AG09319 (cell line): ENCODE data around the gene PAQR6.

Source experiments
- DNase-seq: peaks from one replicate; pipeline ENCODE4 v3.0.0-alpha.2; 2010; ENCODE audit warnings: low read depth; ENCODE audit errors: extremely low read depth
- TF ChIP-seq, protein P1 (sequence below): IDR thresholded peaks from 2 replicates; pipeline ENCODE4 v1.5.1; 2011; ENCODE audit warnings: low read depth, mild to moderate bottlenecking, inconsistent platforms, low read length, moderate library complexity

PAQR6 gene

DNA sequence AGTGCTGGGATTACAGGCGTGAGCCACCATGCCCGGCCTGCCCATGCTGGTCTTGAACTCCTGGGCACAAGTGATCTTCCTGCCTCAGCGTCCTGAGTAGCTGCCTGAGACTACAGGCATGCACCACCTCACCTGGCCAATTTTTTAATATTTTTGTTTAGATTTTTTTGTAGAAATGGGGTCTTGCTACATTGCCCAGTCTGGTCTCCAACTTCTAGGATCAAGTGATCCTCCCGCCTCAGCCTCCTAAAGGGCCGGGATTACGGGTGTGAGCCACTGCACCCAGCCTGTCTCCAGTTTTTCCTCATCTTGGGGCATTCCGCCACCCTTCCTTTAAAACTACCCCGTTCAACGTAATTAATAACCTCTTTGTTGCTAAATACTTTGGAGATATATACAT is 27.6 kb downstream of the PAQR6 start:
- TF ChIP-seq, protein P1, sequence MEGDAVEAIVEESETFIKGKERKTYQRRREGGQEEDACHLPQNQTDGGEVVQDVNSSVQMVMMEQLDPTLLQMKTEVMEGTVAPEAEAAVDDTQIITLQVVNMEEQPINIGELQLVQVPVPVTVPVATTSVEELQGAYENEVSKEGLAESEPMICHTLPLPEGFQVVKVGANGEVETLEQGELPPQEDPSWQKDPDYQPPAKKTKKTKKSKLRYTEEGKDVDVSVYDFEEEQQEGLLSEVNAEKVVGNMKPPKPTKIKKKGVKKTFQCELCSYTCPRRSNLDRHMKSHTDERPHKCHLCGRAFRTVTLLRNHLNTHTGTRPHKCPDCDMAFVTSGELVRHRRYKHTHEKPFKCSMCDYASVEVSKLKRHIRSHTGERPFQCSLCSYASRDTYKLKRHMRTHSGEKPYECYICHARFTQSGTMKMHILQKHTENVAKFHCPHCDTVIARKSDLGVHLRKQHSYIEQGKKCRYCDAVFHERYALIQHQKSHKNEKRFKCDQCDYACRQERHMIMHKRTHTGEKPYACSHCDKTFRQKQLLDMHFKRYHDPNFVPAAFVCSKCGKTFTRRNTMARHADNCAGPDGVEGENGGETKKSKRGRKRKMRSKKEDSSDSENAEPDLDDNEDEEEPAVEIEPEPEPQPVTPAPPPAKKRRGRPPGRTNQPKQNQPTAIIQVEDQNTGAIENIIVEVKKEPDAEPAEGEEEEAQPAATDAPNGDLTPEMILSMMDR = no peak
- DNase-seq = no peak

- no peak for DNase-seq
- TF ChIP-seq, protein P1 = no peak
Observed at GRCh38 chr1:156217871-156218270, 30.0 kb downstream of the PAQR6 start.

DNA sequence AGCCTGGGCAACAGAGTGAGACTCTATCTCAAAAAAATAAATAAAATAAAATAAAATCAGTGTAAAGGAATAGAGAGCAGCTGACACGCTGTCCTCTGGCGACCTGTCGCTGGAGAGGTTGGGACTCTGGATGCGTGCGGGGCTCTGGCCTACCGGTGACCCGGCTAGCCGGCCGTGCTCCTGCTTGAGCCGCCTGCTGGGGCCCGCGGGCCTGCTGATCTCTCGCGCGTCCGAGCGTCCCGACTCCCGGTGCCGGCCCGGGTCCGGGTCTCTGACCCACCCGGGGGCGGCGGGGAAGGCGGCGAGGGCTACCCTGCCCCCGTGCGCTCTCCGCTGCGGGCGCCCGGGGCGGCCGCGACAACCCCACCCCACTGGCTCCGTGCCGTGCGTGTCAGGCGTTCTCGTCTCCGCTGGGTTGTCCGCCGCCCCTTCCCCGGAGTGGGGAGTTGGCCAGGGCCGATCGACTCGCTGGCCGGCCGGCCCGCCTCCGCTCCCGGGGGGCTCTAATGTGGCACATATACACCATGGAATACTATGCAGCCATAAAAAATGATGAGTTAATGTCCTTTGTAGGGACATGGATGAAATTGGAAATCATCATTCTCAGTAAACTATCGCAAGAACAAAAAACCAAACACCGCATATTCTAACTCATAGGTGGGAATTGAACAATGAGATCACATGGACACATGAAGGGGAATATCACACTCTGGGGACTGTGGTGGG is 31.3 kb downstream of the PAQR6 start:
- DNase-seq = peak; percentile 34

GRCh38 chr1:156214024-156214748 is 33.7 kb downstream of the PAQR6 start:
- TF ChIP-seq, protein P1 = no peak
- DNase-seq = no peak

- TF ChIP-seq, protein P1 = no peak
- no peak for DNase-seq
Observed at GRCh38 chr1:156213644-156213966, 34.3 kb downstream of the PAQR6 start.

DNA sequence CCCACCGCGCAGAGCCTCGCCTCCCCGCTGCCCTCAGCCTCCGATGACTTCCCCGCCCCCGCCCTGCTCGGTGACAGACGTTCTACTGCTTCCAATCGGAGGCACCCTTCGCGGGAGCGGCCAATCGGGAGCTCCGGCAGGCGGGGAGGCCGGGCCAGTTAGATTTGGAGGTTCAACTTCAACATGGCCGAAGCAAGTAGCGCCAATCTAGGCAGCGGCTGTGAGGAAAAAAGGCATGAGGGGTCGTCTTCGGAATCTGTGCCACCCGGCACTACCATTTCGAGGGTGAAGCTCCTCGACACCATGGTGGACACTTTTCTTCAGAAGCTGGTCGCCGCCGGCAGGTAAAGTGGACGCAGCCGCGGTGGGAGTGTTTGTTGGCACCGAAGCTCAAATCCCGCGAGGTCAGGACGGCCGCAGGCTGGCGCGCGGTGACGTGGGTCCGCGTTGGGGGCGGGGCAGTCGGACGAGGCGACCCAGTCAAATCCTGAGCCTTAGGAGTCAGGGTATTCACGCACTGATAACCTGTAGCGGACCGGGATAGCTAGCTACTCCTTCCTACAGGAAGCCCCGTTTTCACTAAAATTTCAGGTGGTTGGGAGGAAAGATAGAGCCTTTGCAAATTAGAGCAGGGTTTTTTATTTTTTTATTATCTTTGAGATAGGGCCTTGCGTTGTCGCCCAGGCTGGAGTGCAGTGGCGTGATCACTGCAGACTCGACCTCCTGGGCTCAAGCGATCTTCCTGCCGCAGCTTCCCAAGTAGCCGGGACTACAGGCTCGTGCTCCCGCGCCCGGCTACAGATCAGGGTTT is 34.8 kb downstream of the PAQR6 start, which contains the start of gene PMF1:
TSS of gene PMF1 (plus strand) at position 175 of the 811 bp plus-strand sequence. CDS start at position 184, 9 bp downstream.
- DNase-seq = peak; percentile 87
- TF ChIP-seq, protein P1 = no peak

GRCh38 chr1:156212130-156212529 is 35.7 kb downstream of the PAQR6 start:
- DNase-seq = no peak
- TF ChIP-seq, protein P1 = no peak
